Measurements from ENCODE around the gene SETDB1.
"Not testable (repeated sequence)": the region's sequence is repeated elsewhere in the genome, so short reads cannot be mapped to it uniquely, and the experiment has no call there.

- not testable (repeated sequence) for TF ChIP-seq CTCF (IDR thresholded peaks at IDR 0.05; ENCODE audit: poor library complexity); EZH2 (IDR thresholded peaks at IDR 0.05; ENCODE audit: borderline replicate concordance)
Measured at GRCh38 chr1:150878931-150879330, 47.2 kb upstream of the SETDB1 start.
